WTC11 (cell line): ENCODE results near the gene PHACTR3.

Source experiments
- CBFB ChIP-seq: sonication (generic); formaldehyde crosslinking; IDR thresholded peaks from 2 replicates; pipeline ENCODE4 v1.8.1; 2022; ENCODE audit warnings: mild to moderate bottlenecking, low read depth, missing genetic modification reagents
- CREB1 ChIP-seq: sonication (generic); formaldehyde crosslinking; IDR thresholded peaks from 2 replicates; pipeline ENCODE4 v1.8.0; 2023; ENCODE audit warnings: mild to moderate bottlenecking, missing genetic modification reagents
- FOXK1 ChIP-seq: sonication (generic); formaldehyde crosslinking; IDR thresholded peaks from 2 replicates; pipeline ENCODE4 v1.8.0; 2022; ENCODE audit warnings: mild to moderate bottlenecking, moderate library complexity, missing genetic modification reagents
- IRF2 ChIP-seq: sonication (generic); formaldehyde crosslinking; IDR thresholded peaks from 2 replicates; pipeline ENCODE4 v1.8.0; 2022; ENCODE audit warnings: low read depth, missing genetic modification reagents, borderline replicate concordance
- ZNF138 ChIP-seq: sonication (generic); formaldehyde crosslinking; conservative IDR thresholded peaks from 2 replicates; pipeline ENCODE4 v1.8.1; 2022; ENCODE audit warnings: mild to moderate bottlenecking, moderate library complexity, missing genetic modification reagents
- ZNF232 ChIP-seq: sonication (generic); formaldehyde crosslinking; IDR thresholded peaks from 2 replicates; pipeline ENCODE4 v1.8.0; 2022; ENCODE audit warnings: mild to moderate bottlenecking, missing genetic modification reagents
- TF ChIP-seq, protein P1 (sequence below): fragments of 200-600 bp; IDR thresholded peaks from 2 replicates; pipeline ENCODE4 v1.8.0; 2022; ENCODE audit warnings: antibody characterized with exemption
- TF ChIP-seq, protein P2 (sequence below): sonication (generic); formaldehyde crosslinking; IDR thresholded peaks from 2 replicates; pipeline ENCODE4 v1.8.0; 2023; ENCODE audit warnings: missing genetic modification reagents, mild to moderate bottlenecking, borderline replicate concordance
- TF ChIP-seq, protein P3 (sequence below): sonication (generic); formaldehyde crosslinking; IDR thresholded peaks from 2 replicates; pipeline ENCODE4 v1.8.0; 2022; ENCODE audit warnings: mild to moderate bottlenecking, missing genetic modification reagents
- TF ChIP-seq, protein P4 (sequence below): sonication (generic); formaldehyde crosslinking; IDR thresholded peaks from 2 replicates; pipeline ENCODE4 v1.8.1; 2023; ENCODE audit warnings: mild to moderate bottlenecking, missing genetic modification reagents
- TF ChIP-seq, protein P5 (sequence below): sonication (generic); formaldehyde crosslinking; IDR thresholded peaks from 2 replicates; pipeline ENCODE4 v1.8.0; 2022; ENCODE audit warnings: missing genetic modification reagents
- TF ChIP-seq, protein P6 (sequence below): sonication (generic); formaldehyde crosslinking; IDR thresholded peaks from 2 replicates; pipeline ENCODE4 v1.8.1; 2023; ENCODE audit warnings: mild to moderate bottlenecking, missing genetic modification reagents, moderate library complexity

DNA sequence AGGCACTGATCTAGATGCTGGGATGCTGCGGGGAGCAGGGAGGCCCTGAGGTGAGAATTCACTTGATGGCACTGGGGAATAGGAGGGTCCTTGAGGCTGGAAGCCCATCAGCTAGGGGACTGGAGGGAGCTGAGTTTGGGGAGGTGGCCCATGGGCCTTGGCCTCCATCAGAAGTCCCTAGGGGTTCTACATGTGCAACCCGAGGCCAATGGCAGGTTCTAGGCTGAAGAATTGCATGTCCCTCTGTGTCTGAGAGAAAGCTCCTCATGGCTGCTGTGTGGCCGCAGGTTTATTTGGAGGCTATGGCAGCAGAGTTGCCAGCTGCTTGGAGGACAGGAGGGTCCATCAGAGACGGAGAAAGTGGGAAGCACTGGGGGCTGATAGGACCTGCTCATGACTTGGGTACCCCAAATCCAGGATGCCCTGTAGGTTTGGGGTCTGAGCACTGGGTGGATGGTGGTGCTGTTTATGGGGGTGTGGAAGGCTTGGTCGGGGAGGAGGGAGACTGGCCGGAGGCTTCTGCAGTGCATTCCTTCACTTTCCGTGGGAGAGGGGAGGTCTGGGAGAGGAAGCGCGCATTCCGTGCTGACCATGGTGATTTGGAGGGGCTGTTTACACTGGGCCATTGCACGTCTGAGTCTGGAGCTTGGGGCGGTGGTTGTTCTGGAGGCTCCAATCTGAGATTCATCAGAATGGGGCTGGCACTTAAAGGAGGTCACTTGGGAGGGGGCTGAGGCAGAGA, 24.8 kb upstream of the PHACTR3 start:
- TF ChIP-seq CBFB (CRISPR knock-in tag), result no peak
- no peak for TF ChIP-seq ZNF138 (CRISPR knock-in tag)
- TF ChIP-seq, protein P1, sequence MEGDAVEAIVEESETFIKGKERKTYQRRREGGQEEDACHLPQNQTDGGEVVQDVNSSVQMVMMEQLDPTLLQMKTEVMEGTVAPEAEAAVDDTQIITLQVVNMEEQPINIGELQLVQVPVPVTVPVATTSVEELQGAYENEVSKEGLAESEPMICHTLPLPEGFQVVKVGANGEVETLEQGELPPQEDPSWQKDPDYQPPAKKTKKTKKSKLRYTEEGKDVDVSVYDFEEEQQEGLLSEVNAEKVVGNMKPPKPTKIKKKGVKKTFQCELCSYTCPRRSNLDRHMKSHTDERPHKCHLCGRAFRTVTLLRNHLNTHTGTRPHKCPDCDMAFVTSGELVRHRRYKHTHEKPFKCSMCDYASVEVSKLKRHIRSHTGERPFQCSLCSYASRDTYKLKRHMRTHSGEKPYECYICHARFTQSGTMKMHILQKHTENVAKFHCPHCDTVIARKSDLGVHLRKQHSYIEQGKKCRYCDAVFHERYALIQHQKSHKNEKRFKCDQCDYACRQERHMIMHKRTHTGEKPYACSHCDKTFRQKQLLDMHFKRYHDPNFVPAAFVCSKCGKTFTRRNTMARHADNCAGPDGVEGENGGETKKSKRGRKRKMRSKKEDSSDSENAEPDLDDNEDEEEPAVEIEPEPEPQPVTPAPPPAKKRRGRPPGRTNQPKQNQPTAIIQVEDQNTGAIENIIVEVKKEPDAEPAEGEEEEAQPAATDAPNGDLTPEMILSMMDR, result no peak
- TF ChIP-seq, protein P2, sequence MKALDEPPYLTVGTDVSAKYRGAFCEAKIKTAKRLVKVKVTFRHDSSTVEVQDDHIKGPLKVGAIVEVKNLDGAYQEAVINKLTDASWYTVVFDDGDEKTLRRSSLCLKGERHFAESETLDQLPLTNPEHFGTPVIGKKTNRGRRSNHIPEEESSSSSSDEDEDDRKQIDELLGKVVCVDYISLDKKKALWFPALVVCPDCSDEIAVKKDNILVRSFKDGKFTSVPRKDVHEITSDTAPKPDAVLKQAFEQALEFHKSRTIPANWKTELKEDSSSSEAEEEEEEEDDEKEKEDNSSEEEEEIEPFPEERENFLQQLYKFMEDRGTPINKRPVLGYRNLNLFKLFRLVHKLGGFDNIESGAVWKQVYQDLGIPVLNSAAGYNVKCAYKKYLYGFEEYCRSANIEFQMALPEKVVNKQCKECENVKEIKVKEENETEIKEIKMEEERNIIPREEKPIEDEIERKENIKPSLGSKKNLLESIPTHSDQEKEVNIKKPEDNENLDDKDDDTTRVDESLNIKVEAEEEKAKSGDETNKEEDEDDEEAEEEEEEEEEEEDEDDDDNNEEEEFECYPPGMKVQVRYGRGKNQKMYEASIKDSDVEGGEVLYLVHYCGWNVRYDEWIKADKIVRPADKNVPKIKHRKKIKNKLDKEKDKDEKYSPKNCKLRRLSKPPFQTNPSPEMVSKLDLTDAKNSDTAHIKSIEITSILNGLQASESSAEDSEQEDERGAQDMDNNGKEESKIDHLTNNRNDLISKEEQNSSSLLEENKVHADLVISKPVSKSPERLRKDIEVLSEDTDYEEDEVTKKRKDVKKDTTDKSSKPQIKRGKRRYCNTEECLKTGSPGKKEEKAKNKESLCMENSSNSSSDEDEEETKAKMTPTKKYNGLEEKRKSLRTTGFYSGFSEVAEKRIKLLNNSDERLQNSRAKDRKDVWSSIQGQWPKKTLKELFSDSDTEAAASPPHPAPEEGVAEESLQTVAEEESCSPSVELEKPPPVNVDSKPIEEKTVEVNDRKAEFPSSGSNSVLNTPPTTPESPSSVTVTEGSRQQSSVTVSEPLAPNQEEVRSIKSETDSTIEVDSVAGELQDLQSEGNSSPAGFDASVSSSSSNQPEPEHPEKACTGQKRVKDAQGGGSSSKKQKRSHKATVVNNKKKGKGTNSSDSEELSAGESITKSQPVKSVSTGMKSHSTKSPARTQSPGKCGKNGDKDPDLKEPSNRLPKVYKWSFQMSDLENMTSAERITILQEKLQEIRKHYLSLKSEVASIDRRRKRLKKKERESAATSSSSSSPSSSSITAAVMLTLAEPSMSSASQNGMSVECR (CRISPR knock-in tag), result no peak
- TF ChIP-seq IRF2 (CRISPR knock-in tag), result no peak
- no peak for TF ChIP-seq CREB1 (CRISPR knock-in tag)
- TF ChIP-seq, protein P3, sequence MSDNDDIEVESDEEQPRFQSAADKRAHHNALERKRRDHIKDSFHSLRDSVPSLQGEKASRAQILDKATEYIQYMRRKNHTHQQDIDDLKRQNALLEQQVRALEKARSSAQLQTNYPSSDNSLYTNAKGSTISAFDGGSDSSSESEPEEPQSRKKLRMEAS (CRISPR knock-in tag), result no peak
- TF ChIP-seq, protein P4, sequence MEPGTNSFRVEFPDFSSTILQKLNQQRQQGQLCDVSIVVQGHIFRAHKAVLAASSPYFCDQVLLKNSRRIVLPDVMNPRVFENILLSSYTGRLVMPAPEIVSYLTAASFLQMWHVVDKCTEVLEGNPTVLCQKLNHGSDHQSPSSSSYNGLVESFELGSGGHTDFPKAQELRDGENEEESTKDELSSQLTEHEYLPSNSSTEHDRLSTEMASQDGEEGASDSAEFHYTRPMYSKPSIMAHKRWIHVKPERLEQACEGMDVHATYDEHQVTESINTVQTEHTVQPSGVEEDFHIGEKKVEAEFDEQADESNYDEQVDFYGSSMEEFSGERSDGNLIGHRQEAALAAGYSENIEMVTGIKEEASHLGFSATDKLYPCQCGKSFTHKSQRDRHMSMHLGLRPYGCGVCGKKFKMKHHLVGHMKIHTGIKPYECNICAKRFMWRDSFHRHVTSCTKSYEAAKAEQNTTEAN (CRISPR knock-in tag), result no peak
- TF ChIP-seq, protein P5, sequence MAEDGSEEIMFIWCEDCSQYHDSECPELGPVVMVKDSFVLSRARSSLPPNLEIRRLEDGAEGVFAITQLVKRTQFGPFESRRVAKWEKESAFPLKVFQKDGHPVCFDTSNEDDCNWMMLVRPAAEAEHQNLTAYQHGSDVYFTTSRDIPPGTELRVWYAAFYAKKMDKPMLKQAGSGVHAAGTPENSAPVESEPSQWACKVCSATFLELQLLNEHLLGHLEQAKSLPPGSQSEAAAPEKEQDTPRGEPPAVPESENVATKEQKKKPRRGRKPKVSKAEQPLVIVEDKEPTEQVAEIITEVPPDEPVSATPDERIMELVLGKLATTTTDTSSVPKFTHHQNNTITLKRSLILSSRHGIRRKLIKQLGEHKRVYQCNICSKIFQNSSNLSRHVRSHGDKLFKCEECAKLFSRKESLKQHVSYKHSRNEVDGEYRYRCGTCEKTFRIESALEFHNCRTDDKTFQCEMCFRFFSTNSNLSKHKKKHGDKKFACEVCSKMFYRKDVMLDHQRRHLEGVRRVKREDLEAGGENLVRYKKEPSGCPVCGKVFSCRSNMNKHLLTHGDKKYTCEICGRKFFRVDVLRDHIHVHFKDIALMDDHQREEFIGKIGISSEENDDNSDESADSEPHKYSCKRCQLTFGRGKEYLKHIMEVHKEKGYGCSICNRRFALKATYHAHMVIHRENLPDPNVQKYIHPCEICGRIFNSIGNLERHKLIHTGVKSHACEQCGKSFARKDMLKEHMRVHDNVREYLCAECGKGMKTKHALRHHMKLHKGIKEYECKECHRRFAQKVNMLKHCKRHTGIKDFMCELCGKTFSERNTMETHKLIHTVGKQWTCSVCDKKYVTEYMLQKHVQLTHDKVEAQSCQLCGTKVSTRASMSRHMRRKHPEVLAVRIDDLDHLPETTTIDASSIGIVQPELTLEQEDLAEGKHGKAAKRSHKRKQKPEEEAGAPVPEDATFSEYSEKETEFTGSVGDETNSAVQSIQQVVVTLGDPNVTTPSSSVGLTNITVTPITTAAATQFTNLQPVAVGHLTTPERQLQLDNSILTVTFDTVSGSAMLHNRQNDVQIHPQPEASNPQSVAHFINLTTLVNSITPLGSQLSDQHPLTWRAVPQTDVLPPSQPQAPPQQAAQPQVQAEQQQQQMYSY, result no peak
- no peak for TF ChIP-seq ZNF232 (CRISPR knock-in tag)
- TF ChIP-seq, protein P6, sequence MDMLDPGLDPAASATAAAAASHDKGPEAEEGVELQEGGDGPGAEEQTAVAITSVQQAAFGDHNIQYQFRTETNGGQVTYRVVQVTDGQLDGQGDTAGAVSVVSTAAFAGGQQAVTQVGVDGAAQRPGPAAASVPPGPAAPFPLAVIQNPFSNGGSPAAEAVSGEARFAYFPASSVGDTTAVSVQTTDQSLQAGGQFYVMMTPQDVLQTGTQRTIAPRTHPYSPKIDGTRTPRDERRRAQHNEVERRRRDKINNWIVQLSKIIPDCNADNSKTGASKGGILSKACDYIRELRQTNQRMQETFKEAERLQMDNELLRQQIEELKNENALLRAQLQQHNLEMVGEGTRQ, result no peak
- TF ChIP-seq FOXK1, result no peak
